Stimulated activated naive CD8-positive, alpha-beta T cell treated with anti-CD3 and anti-CD28 coated beads, Interleukin-15, amount 100 ng/mL, for 72 hours (primary cell): ENCODE data around the gene EIF4H.
"Not testable (repeated sequence)": the region's sequence is repeated elsewhere in the genome, so short reads cannot be mapped to it uniquely, and the experiment has no call there.

Experiments used
- ATAC-seq: fragments of 150-1000 bp; cut with Tn5 transposase; 2 replicates; pipeline ENCODE4 v1.10.0; 2021; ENCODE audit warnings: mild to moderate bottlenecking, moderate library complexity
- DNase-seq, 2 donors: peaks; one replicate each; pipeline ENCODE4 v3.0.0; 2021 to 2022
- H3K27ac Mint-ChIP-seq, 2 donors: one replicate each; pipeline ENCODE4 v1.8.0; 2022; ENCODE audit warnings: mild to moderate bottlenecking in 2 of 2, mixed read lengths in 2 of 2, moderate library complexity in 2 of 2
- H3K27me3 Mint-ChIP-seq: one replicate; pipeline ENCODE4 v1.8.0; 2022; ENCODE audit warnings: mixed read lengths
- H3K4me1 Mint-ChIP-seq: one replicate; pipeline ENCODE4 v1.8.0; 2022; ENCODE audit warnings: mild to moderate bottlenecking, mixed read lengths
- H3K4me3 Mint-ChIP-seq, 2 donors: one replicate each; pipeline ENCODE4 v1.8.0; 2022; ENCODE audit warnings: mild to moderate bottlenecking in 2 of 2, mixed read lengths in 2 of 2, moderate library complexity in 1 of 2
- H3K9me3 Mint-ChIP-seq, 2 donors: one replicate each; pipeline ENCODE4 v1.8.0; 2022; ENCODE audit warnings: mixed read lengths in 2 of 2

EIF4H gene

DNA sequence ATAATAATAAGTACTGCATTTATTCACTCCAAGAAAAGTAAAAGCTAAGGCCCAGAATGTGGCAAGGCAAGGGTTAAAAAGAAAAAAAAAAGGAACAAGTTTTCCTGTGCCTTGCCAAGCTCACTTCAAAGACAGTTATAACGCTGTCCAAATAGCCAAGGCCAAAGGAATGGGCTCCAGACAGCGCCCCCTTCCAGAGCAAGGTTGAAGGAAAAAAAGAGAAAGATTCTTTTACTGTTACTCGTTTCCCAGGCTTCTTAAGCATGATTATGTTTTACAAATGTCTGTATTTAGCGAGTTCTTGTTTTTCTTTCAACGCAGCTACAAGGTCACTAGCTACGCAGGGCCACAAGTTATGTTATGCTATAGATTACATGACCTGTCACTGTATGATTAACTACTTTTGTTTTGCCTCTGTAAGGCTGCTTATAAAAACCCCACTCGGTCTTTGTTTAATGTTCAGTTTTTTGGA, 9.1 kb upstream of the EIF4H start:
- Mint-ChIP-seq H3K4me1 (no peaks in the 10 kb centered on the region), H3K27ac (no peak overlapping the region), H3K27me3 (no peaks in the 10 kb centered on the region), H3K9me3 (no peaks in the 10 kb centered on the region), H3K4me3 (no peak overlapping the region)
- ATAC-seq, result no peak
- DNase-seq, result no peak

DNA sequence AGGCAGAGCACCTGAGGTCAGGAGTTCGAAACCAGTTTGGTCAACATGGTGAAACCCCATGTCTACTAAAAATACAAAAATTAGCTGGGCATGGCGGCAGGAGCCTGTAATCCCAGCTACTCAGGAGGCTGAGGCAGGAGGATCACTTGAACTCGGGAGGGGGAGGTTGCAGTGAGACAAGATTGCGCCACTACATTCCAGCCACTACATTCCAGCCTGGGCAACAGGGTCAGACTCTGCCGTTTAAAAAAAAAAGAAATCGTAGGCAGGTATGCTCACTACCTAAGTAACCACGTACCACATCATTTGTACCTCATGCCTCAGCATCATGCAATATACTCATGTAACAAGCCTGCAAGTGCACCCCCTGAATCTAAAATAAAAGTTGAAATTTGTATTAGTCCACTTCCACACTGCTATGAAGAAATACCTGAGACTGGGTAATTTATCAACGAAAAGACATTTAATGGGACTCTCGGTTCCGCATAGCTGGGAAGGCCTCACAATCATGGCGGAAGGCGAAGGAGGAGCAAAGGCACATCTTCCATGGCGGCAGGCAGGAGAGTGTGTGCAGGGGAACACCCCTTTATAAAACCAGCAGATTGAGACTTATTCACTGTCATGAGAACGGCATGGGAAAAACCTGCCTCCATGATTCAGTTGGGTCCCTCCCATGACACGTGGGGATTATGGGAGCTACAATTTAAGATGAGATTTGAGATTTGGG, 8.1 kb upstream of the EIF4H start:
- Mint-ChIP-seq H3K9me3 (no peaks in the 10 kb centered on the region), H3K27ac (no peak overlapping the region), H3K27me3 (no peaks in the 10 kb centered on the region), H3K4me1 (no peaks in the 10 kb centered on the region), H3K4me3 (no peak overlapping the region)
- DNase-seq (no peak), ATAC-seq (no peak)

DNA sequence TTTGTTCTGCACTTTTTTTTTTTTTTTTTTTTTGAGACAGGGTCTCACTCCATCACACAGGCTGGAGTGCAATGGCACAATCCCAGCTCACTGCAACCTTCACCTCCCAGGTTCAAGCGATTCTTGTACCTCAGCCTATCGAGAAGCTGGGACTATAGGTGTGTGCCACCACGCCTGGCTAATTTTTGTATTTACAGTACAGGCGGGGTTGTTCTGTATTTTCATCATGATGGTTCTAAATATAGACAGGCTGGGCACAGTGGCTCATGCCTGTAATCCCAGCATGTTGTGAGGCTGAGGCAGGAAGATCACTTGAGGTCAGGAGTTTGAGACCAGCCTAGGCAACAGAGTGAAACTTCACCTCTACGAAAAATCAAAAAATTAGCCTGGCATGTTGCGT, 6.8 kb upstream of the EIF4H start:
- H3K4me3 Mint-ChIP-seq, H3K4me1 Mint-ChIP-seq, H3K9me3 Mint-ChIP-seq, H3K27me3 Mint-ChIP-seq, DNase-seq, H3K27ac Mint-ChIP-seq, ATAC-seq: not testable (repeated sequence)

DNA sequence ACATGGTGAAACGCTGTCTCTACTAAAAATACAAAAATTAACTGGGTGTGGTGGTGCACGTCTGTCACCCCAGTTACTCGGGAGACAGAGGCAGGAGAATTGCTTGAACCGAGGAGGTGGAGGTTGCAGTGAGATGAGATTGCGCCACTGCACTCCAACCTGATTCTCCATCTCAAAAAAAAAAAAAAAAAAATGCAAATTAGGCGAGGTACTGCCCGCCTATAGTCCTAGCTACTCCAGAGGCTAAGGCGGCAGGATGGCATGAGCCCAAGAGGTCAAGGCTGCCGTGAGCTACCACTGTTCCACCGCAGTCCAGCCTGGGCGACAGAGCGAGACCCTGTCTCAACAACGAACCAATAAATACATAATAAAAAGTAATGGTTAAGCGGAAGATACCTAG, 1.1 kb upstream of the EIF4H start:
- peak overlapping the region; percentile 91 to 97 for H3K4me3 Mint-ChIP-seq
- peak overlapping the region; percentile 94 to 97 for H3K27ac Mint-ChIP-seq
- peaks cover 37% of the 10 kb centered on the region for H3K4me1 Mint-ChIP-seq
- ATAC-seq (no peak), DNase-seq (no peak)
- H3K27me3 Mint-ChIP-seq, result no peaks in the 10 kb centered on the region
- H3K9me3 Mint-ChIP-seq, result no peaks in the 10 kb centered on the region

- Mint-ChIP-seq H3K4me3 (peak overlapping the region; percentile 91 to 97), H3K27ac (peak overlapping the region; percentile 94 to 97), H3K4me1 (peaks cover 42% of the 10 kb centered on the region), H3K27me3 (no peaks in the 10 kb centered on the region), H3K9me3 (no peaks in the 10 kb centered on the region)
- ATAC-seq, result peak; percentile 32
- DNase-seq, result no peak
Measured at GRCh38 chr7:74173491-74173865, 678 bp upstream of the EIF4H start.

DNA sequence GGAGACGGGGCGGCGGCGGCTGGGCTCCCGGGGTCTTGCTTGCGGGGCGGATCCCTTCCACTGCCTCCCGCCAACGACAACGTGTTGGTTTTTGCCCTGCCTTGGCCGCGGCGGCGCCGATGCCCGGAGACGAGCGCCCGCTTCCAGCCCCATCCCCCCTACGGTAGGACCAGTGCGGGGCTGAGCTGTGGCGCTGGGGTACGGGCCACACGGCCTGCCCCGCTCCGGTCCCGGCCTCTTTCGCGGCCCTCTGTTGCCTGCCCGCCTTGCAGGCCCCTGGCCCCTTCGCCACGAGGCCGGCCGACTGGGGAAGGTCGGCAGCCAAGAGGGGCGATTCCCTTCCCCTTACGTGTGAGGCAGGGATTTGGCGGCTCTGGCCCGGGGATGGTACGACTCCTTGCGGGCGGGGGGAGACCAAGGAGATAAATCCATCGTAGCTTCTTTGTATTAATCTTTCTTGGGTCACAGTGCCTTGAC, 488 bp downstream of the EIF4H start:
- Mint-ChIP-seq H3K27ac (peak overlapping the region; percentile 94 to 98), H3K9me3 (no peaks in the 10 kb centered on the region), H3K4me1 (peaks cover 50% of the 10 kb centered on the region), H3K4me3 (peak overlapping the region; percentile 82 to 91), H3K27me3 (no peaks in the 10 kb centered on the region)
- DNase-seq (no peak), ATAC-seq (peak; percentile 65)

GRCh38 chr7:74175340-74175739, 1.2 kb downstream of the EIF4H start:
- ATAC-seq, result no peak
- Mint-ChIP-seq H3K27ac (peak overlapping the region; percentile 94 to 98), H3K9me3 (no peaks in the 10 kb centered on the region), H3K4me1 (peaks cover 52% of the 10 kb centered on the region), H3K27me3 (no peaks in the 10 kb centered on the region), H3K4me3 (peak overlapping the region; percentile 82 to 91)
- no peak for DNase-seq

GRCh38 chr7:74176555-74176954, 2.4 kb downstream of the EIF4H start:
- peak overlapping the region; percentile 78 to 94 for H3K27ac Mint-ChIP-seq
- DNase-seq (no peak), ATAC-seq (no peak)
- no peaks in the 10 kb centered on the region for H3K27me3 Mint-ChIP-seq
- H3K9me3 Mint-ChIP-seq, result no peaks in the 10 kb centered on the region
- peak overlapping the region; percentile 82 to 91 for H3K4me3 Mint-ChIP-seq
- peaks cover 64% of the 10 kb centered on the region for H3K4me1 Mint-ChIP-seq

- H3K4me3 Mint-ChIP-seq, result peak overlapping the region; percentile 63 to 84
Measured at GRCh38 chr7:74178632-74179031, 4.5 kb downstream of the EIF4H start.

GRCh38 chr7:74179935-74180604, 5.9 kb downstream of the EIF4H start:
- DNase-seq (no peak), ATAC-seq (no peak)
- no peaks in the 10 kb centered on the region for H3K27me3 Mint-ChIP-seq
- peak overlapping the region; percentile 50 to 80 for H3K27ac Mint-ChIP-seq
- peaks cover 87% of the 10 kb centered on the region for H3K4me1 Mint-ChIP-seq
- H3K4me3 Mint-ChIP-seq, result peak overlapping the region in 1 of 2 donors; percentile 13
- no peaks in the 10 kb centered on the region for H3K9me3 Mint-ChIP-seq

More at GRCh38 chr7:74178632-74179031, 4.5 kb downstream of the EIF4H start:
- H3K9me3 Mint-ChIP-seq, result no peaks in the 10 kb centered on the region
- H3K4me1 Mint-ChIP-seq, result peaks cover 73% of the 10 kb centered on the region
- DNase-seq, result peak in 1 of 2 donors; percentile 27
- no peak for ATAC-seq
- no peaks in the 10 kb centered on the region for H3K27me3 Mint-ChIP-seq
- peak overlapping the region; percentile 96 to 98 for H3K27ac Mint-ChIP-seq

GRCh38 chr7:74180866-74181265, 6.7 kb downstream of the EIF4H start:
- H3K27me3 Mint-ChIP-seq, result no peaks in the 10 kb centered on the region
- ATAC-seq (no peak), DNase-seq (no peak)
- H3K4me3 Mint-ChIP-seq, result no peak overlapping the region
- H3K9me3 Mint-ChIP-seq, result no peaks in the 10 kb centered on the region
- H3K4me1 Mint-ChIP-seq, result peaks cover 91% of the 10 kb centered on the region
- H3K27ac Mint-ChIP-seq, result peak overlapping the region in 1 of 2 donors; percentile 40

DNA sequence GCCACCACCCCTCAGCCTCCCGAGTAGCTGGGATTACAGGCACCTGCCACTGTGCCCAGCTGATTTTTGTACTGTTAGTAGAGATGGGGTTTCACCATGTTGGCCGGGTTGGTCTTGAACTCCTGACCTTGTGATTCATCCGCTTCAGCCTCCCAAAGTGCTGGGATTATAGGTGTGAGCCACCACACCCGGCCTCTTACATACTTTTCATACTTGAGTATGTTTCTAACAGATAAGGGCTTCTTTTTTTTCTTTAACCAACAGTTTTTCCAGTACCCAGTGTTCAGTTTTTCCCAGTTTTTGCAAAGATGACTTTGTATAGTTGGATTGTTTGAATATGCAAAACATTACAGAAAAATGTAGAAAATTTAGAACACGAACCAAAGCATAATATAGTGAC, 7.7 kb downstream of the EIF4H start:
- Mint-ChIP-seq H3K27ac (peak overlapping the region in 1 of 2 donors; percentile 85), H3K27me3 (no peaks in the 10 kb centered on the region), H3K4me3 (peak overlapping the region in 1 of 2 donors; percentile 12)

GRCh38 chr7:74182453-74183090, 8.4 kb downstream of the EIF4H start:
- Mint-ChIP-seq H3K4me3 (peak overlapping the region; percentile 21), H3K4me1 (peaks cover 92% of the 10 kb centered on the region)
- ATAC-seq, result no peak

More for the DNA sequence above, 7.7 kb downstream of the EIF4H start:
- H3K9me3 Mint-ChIP-seq, result no peaks in the 10 kb centered on the region
- H3K4me1 Mint-ChIP-seq, result peaks cover 92% of the 10 kb centered on the region
- ATAC-seq (no peak), DNase-seq (no peak)

DNA sequence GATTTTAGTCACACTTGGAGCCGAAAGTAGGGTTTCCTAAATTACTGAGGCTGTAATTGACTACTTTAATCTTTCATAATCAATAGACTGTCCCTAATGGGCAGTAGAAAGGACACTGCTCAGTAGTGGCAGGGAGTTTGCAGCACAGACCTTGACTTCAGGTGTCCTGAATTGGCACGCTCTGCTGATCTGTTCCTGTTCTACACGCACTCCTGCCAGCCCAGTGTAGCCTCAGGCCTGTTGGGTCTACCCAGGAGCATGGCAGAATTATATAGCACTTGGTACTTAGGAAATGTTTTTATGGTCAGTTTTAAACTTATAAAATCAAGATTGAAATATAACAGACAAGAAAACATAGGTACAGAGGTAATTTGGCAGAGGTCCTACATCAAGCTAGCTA, 9.0 kb downstream of the EIF4H start:
- no peak overlapping the region for H3K4me3 Mint-ChIP-seq
- H3K4me1 Mint-ChIP-seq, result peaks cover 92% of the 10 kb centered on the region
- H3K9me3 Mint-ChIP-seq, result no peaks in the 10 kb centered on the region
- no peak for ATAC-seq
- H3K27ac Mint-ChIP-seq, result peak overlapping the region in 1 of 2 donors; percentile 5
- H3K27me3 Mint-ChIP-seq, result no peaks in the 10 kb centered on the region
- no peak for DNase-seq

More at GRCh38 chr7:74182453-74183090, 8.4 kb downstream of the EIF4H start:
- no peak for DNase-seq
- no peaks in the 10 kb centered on the region for H3K9me3 Mint-ChIP-seq
- no peaks in the 10 kb centered on the region for H3K27me3 Mint-ChIP-seq
- H3K27ac Mint-ChIP-seq, result peak overlapping the region; percentile 16 to 48

GRCh38 chr7:74183653-74184450, 9.7 kb downstream of the EIF4H start:
- DNase-seq (peak in 1 of 2 donors; percentile 31), ATAC-seq (peak; percentile 97)
- H3K27ac Mint-ChIP-seq, result peak overlapping the region; percentile 7 to 73
- peak overlapping the region; percentile 1 to 22 for H3K4me3 Mint-ChIP-seq
- peaks cover 87% of the 10 kb centered on the region for H3K4me1 Mint-ChIP-seq
- no peaks in the 10 kb centered on the region for H3K27me3 Mint-ChIP-seq
- no peaks in the 10 kb centered on the region for H3K9me3 Mint-ChIP-seq
